ENCODE measurements around the gene SERTAD1. TPM values are rescaled to one million over a fixed set of nuclear protein-coding genes. Genes with fewer than 3 reads are reported as not detected.

SERTAD1 gene
- total and polyA plus RNA-seq, 12 donors, result 6.3 to 35.8 (median 9.4) TPM

- no peak overlapping the region for H3K4me3 ChIP-seq
- intact Hi-C loops (cut with DNase I), result loop anchor here in 3 of 10 donors (1.0 to 10.0 kb wide), 4 partner anchors 18 to 179 kb away; partner anchors contain the start of genes C19orf47 (in 2 of the 3), PLD3 (in 2 of the 3) and LTBP4 (in 1 of the 3)
- H3K9me3 ChIP-seq, result no peaks in the 10 kb centered on the region
Measured at GRCh38 chr19:40422748-40423566, 2.8 kb downstream of the SERTAD1 start.

GRCh38 chr19:40421993-40422747 lies 3.6 kb downstream of the SERTAD1 start:
- Histone ChIP-seq H3K9me3 (no peaks in the 10 kb centered on the region), H3K4me3 (peak overlapping the region in 5 of 10 donors; percentile 59 to 80 (median 65)), H3K27ac (peak overlapping the region; percentile 95 to 100 (median 99)), H3K36me3 (peaks cover 0 to 21% (median 12%) of the 10 kb centered on the region in 9 donors), H3K4me1 (peaks cover 9 to 63% (median 54%) of the 10 kb centered on the region in 9 donors), H3K27me3 (no peaks in the 10 kb centered on the region)
- ATAC-seq (no peak), DNase-seq (no peak)
- 73 to 80% methylated on average over 16 of the region's 16 CpGs for WGBS, 2 donors
- no peak for TF ChIP-seq CTCF (IDR thresholded peaks at IDR 0.05)
- intact Hi-C loops (cut with DNase I), result loop anchor here in 5 of 10 donors (1.0 to 10.0 kb wide), 7 partner anchors 21 to 180 kb away; partner anchors contain the start of genes C19orf47 (in 2 of the 5), PLD3 (in 2 of the 5), BLVRB (in 1 of the 5) and LTBP4 (in 1 of the 5)

More at GRCh38 chr19:40422748-40423566, 2.8 kb downstream of the SERTAD1 start:
- 85 to 87% methylated on average over 31 of the region's 31 CpGs for WGBS, 2 donors
- H3K4me1 ChIP-seq, result peaks cover 5 to 55% (median 47%) of the 10 kb centered on the region in 9 donors
- H3K27ac ChIP-seq, result peak overlapping the region in 9 of 10 donors; percentile 3 to 100 (median 98)
- DNase-seq, result no peak
- no peak for ATAC-seq
- no peak for TF ChIP-seq CTCF (IDR thresholded peaks at IDR 0.05)
- H3K36me3 ChIP-seq, result peaks cover 0 to 21% (median 12%) of the 10 kb centered on the region in 9 donors
- no peaks in the 10 kb centered on the region for H3K27me3 ChIP-seq

- peaks cover 0 to 21% (median 12%) of the 10 kb centered on the region in 9 donors for H3K36me3 ChIP-seq
- H3K4me3 ChIP-seq, result peak overlapping the region; percentile 15 to 80 (median 63)
- H3K27me3 ChIP-seq, result no peaks in the 10 kb centered on the region
- intact Hi-C loops (cut with DNase I), result loop anchor here in 5 of 10 donors (1.0 to 10.0 kb wide), 7 partner anchors 22 to 181 kb away; partner anchors contain the start of genes C19orf47 (in 2 of the 5), PLD3 (in 2 of the 5), BLVRB (in 1 of the 5) and LTBP4 (in 1 of the 5)
- peak; percentile 86 to 98 (median 93) for TF ChIP-seq CTCF (IDR thresholded peaks at IDR 0.05)
- H3K27ac ChIP-seq, result peak overlapping the region; percentile 95 to 100 (median 99)
- 2% methylated on average over 55 to 56 of the region's 56 CpGs for WGBS, 2 donors
- DNase-seq (peak; percentile 95 to 96), ATAC-seq (peak; percentile 83 to 90 (median 88))
- peaks cover 9 to 69% (median 49%) of the 10 kb centered on the region in 9 donors for H3K4me1 ChIP-seq
- H3K9me3 ChIP-seq, result no peaks in the 10 kb centered on the region
Measured at GRCh38 chr19:40420766-40421765, 4.7 kb downstream of the SERTAD1 start.
